MM.1S (cell line): Measurements from ENCODE around the gene STK17A.

Experiments
- CTCF ChIP-seq: fragments of 300-600 bp; sonication (generic); IDR thresholded peaks from 2 replicates; pipeline ENCODE4 v1.5.1; 2016; ENCODE audit warnings: antibody characterized with exemption, low read length, mixed read lengths
- EZH2 ChIP-seq: fragments of 300-600 bp; sonication (generic); optimal IDR thresholded peaks from 2 replicates; pipeline ENCODE3; 2017; ENCODE audit warnings: low read depth, mild to moderate bottlenecking, antibody characterized with exemption, low read length, mixed read lengths

DNA sequence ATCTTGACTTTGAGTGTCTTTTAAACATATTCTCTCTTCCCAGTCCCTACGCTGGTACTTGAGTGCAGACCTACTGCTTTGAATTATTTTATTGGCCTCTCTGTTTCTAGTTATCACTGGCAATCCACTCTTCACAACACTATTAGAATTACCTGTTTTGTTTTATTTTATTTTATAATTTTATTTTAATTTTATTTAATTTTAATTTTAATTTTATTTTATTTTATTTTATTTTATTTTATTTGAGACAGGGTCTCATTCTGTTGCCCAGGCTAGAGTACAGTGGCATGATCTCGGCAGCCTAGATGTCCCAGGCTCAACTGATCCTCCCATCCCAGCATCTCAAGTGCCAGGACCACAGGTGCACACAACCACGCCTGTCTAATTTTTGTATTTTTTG lies 6.8 kb downstream of the STK17A start:
- TF ChIP-seq CTCF (no peak), EZH2 (no peak)
